GM18517 (cell line): ENCODE measurements around the gene NPS.

Experiments
- ATAC-seq: cut with Tn5 transposase; IDR thresholded peaks from one replicate; pipeline ENCODE4 v1.9.1; 2021; ENCODE audit warnings: mild to moderate bottlenecking, moderate library complexity; ENCODE audit not compliant: unreplicated experiment

NPS gene

GRCh38 chr10:127549009-127549408 lies at the start of gene NPS:
NPS (plus strand) TSS chr10:127549309; CDS start chr10:127549369, 60 bp downstream.
- no peak for ATAC-seq

GRCh38 chr10:127500127-127500526 lies 49.0 kb upstream of the NPS start:
- no peak for ATAC-seq

- no peak for ATAC-seq
Observed at GRCh38 chr10:127506094-127506493, 43.0 kb upstream of the NPS start.

GRCh38 chr10:127522298-127522697 lies 26.8 kb upstream of the NPS start:
- ATAC-seq: no peak

- ATAC-seq: no peak
Observed at GRCh38 chr10:127523476-127523875, 25.6 kb upstream of the NPS start.

- no peak for ATAC-seq
Observed at GRCh38 chr10:127524229-127524628, 24.9 kb upstream of the NPS start.

GRCh38 chr10:127524908-127525665 lies 24.0 kb upstream of the NPS start:
- no peak for ATAC-seq

- no peak for ATAC-seq
Observed at GRCh38 chr10:127525686-127526085, 23.4 kb upstream of the NPS start.

- ATAC-seq: no peak
Observed at GRCh38 chr10:127526161-127526560, 22.9 kb upstream of the NPS start.

- ATAC-seq: no peak
Observed at GRCh38 chr10:127527320-127527719, 21.8 kb upstream of the NPS start.

GRCh38 chr10:127527891-127528290 lies 21.2 kb upstream of the NPS start:
- ATAC-seq: no peak

GRCh38 chr10:127532193-127532592 lies 16.9 kb upstream of the NPS start:
- no peak for ATAC-seq

GRCh38 chr10:127532659-127533058 lies 16.4 kb upstream of the NPS start:
- ATAC-seq: no peak

GRCh38 chr10:127534074-127534473 lies 15.0 kb upstream of the NPS start:
- no peak for ATAC-seq

GRCh38 chr10:127534496-127534895 lies 14.6 kb upstream of the NPS start:
- no peak for ATAC-seq

GRCh38 chr10:127535802-127536515 lies 13.2 kb upstream of the NPS start:
- ATAC-seq: no peak

- ATAC-seq: no peak
Observed at GRCh38 chr10:127536972-127537760, 11.9 kb upstream of the NPS start.

GRCh38 chr10:127537924-127538323 lies 11.2 kb upstream of the NPS start:
- no peak for ATAC-seq

GRCh38 chr10:127548022-127548421 lies 1.1 kb upstream of the NPS start:
- no peak for ATAC-seq

- ATAC-seq: no peak
Observed at GRCh38 chr10:127550861-127551260, 1.8 kb downstream of the NPS start.

- no peak for ATAC-seq
Observed at GRCh38 chr10:127552446-127552845, 3.3 kb downstream of the NPS start.

- ATAC-seq: no peak
Observed at GRCh38 chr10:127553417-127553816, 4.3 kb downstream of the NPS start.
